Measurements from ENCODE around the gene FBXL7.

FBXL7 gene

DNA sequence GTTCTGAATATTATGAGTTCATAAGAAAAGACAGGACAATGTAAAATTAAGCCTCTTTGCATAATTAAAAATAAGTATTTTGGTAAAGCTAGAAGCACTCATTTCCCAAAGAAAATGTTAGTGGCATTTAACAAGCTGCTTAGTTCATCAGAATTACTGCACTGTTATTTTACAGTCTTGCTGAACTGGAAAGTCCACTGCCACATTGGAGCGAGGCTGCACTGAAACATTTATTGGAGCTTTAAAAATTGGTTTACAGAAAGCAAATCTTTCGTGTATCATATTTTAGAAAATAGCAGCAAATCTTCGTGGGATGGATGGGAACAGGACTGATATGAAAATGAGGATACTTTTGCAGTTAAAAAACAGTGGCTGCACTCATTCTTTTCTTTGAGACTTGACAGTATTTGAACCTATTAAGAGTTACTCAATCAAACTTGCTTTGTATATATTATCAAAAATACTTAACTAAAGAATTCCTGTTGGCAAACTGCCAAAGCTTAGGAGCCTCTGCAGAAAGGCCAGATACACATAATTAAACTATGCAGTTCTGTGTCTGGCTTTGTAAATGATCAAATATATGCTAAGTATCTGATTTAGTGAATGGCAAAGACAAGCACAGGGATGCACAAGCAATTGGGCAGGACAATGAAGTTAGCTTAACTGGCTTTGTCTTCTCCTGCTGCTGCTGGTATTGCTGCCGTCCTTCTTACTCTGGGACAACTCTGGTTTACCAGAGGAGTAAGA is 16.5 kb upstream of the FBXL7 start:
- no peak for TF ChIP-seq FOXM1 (IDR thresholded peaks at IDR 0.05; ENCODE audit: borderline replicate concordance, low read depth)
- no peak for TF ChIP-seq USF1 (IDR thresholded peaks at IDR 0.05)
- TF ChIP-seq CREB1 (IDR thresholded peaks at IDR 0.05; ENCODE audit: low read depth) = no peak
- TF ChIP-seq TCF12 (IDR thresholded peaks at IDR 0.05; ENCODE audit: low read depth) = no peak
- no peak for TF ChIP-seq RAD21 (IDR thresholded peaks at IDR 0.05; ENCODE audit: low read depth)
- no peak for TF ChIP-seq NFIC (IDR thresholded peaks at IDR 0.05)
- TF ChIP-seq REST (IDR thresholded peaks at IDR 0.05; ENCODE audit: low read depth) = no peak
- no peak for TF ChIP-seq ZBTB7A (IDR thresholded peaks at IDR 0.05; ENCODE audit: low read depth)
- no peak for TF ChIP-seq TAF1 (IDR thresholded peaks at IDR 0.05; ENCODE audit: low read depth)
- no peak for TF ChIP-seq EGR1 (IDR thresholded peaks at IDR 0.05)

GRCh38 chr5:15487228-15487627 is 12.8 kb upstream of the FBXL7 start:
- TF ChIP-seq YY1 (IDR thresholded peaks at IDR 0.05; ENCODE audit: low read depth) = no peak
- no peak for TF ChIP-seq TEAD4 (IDR thresholded peaks at IDR 0.05)
- no peak for TF ChIP-seq TCF12 (IDR thresholded peaks at IDR 0.05; ENCODE audit: low read depth)
- TF ChIP-seq NFIC (IDR thresholded peaks at IDR 0.05) = no peak
- no peak for TF ChIP-seq TAF1 (IDR thresholded peaks at IDR 0.05; ENCODE audit: low read depth)
- no peak for TF ChIP-seq CEBPB (IDR thresholded peaks at IDR 0.05)
- TF ChIP-seq REST (IDR thresholded peaks at IDR 0.05; ENCODE audit: low read depth) = no peak
- no peak for TF ChIP-seq MAX (IDR thresholded peaks at IDR 0.05)
- no peak for TF ChIP-seq USF1 (IDR thresholded peaks at IDR 0.05)
- TF ChIP-seq EP300 (IDR thresholded peaks at IDR 0.05; ENCODE audit: borderline replicate concordance) = no peak
- TF ChIP-seq EGR1 (IDR thresholded peaks at IDR 0.05) = no peak
- no peak for TF ChIP-seq CREB1 (IDR thresholded peaks at IDR 0.05; ENCODE audit: low read depth)

GRCh38 chr5:15489571-15490235 is 10.3 kb upstream of the FBXL7 start:
- no peak for TF ChIP-seq TCF12 (IDR thresholded peaks at IDR 0.05; ENCODE audit: low read depth)
- TF ChIP-seq YY1 (IDR thresholded peaks at IDR 0.05; ENCODE audit: low read depth) = no peak
- TF ChIP-seq FOXM1 (IDR thresholded peaks at IDR 0.05; ENCODE audit: borderline replicate concordance, low read depth) = no peak
- TF ChIP-seq EP300 (IDR thresholded peaks at IDR 0.05; ENCODE audit: borderline replicate concordance) = no peak
- TF ChIP-seq USF1 (IDR thresholded peaks at IDR 0.05) = no peak
- no peak for TF ChIP-seq MAX (IDR thresholded peaks at IDR 0.05)
- no peak for TF ChIP-seq REST (IDR thresholded peaks at IDR 0.05; ENCODE audit: low read depth)
- TF ChIP-seq EGR1 (IDR thresholded peaks at IDR 0.05) = no peak
- no peak for TF ChIP-seq NFIC (IDR thresholded peaks at IDR 0.05)
- TF ChIP-seq ZBTB7A (IDR thresholded peaks at IDR 0.05; ENCODE audit: low read depth) = no peak
- TF ChIP-seq TEAD4 (IDR thresholded peaks at IDR 0.05) = no peak

DNA sequence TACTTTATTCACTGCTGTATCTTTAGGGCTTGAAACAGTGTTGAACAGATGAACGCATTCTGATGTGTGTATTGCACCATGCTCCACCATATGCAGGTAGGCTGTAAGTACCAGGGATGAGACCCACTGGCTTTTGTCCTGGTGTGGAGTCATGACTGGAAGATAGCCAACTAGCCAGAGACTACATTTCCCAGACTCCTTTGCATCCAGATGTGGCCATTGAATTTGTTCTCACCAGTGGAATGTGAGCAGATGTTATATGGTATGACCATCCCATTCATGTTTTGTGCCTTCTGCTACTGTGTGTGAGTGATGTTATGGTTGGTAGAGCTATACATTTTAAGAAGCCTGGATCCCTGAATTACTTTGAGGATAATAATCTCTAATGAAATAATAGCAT is 7.4 kb upstream of the FBXL7 start:
- TF ChIP-seq TEAD4 (IDR thresholded peaks at IDR 0.05) (no peak), USF1 (IDR thresholded peaks at IDR 0.05) (no peak), EGR1 (IDR thresholded peaks at IDR 0.05) (no peak), EP300 (IDR thresholded peaks at IDR 0.05; ENCODE audit: borderline replicate concordance) (no peak), FOXM1 (IDR thresholded peaks at IDR 0.05; ENCODE audit: borderline replicate concordance, low read depth) (no peak), CREB1 (IDR thresholded peaks at IDR 0.05; ENCODE audit: low read depth) (no peak), CEBPB (IDR thresholded peaks at IDR 0.05) (no peak), NFIC (IDR thresholded peaks at IDR 0.05) (no peak), MAX (IDR thresholded peaks at IDR 0.05) (no peak), ZBTB7A (IDR thresholded peaks at IDR 0.05; ENCODE audit: low read depth) (no peak)

All from Ishikawa (cell line).